Activated naive CD8-positive, alpha-beta T cell treated with anti-CD3 and anti-CD28 coated beads for 36 hours (primary cell): ENCODE results near the gene RASAL2. TPM values are rescaled to one million over a fixed set of nuclear protein-coding genes. Genes with fewer than 3 reads are reported as not detected.

ENCODE experiments used
- DNase-seq: peaks from one replicate; pipeline ENCODE4 v3.0.0; 2021
- H3K27ac Mint-ChIP-seq: one replicate; pipeline ENCODE4 v1.8.0; 2022; ENCODE audit warnings: mild to moderate bottlenecking, moderate library complexity, mixed read lengths
- H3K27me3 Mint-ChIP-seq: one replicate; pipeline ENCODE4 v1.8.0; 2022; ENCODE audit warnings: mild to moderate bottlenecking, mixed read lengths
- H3K36me3 Mint-ChIP-seq: one replicate; pipeline ENCODE4 v1.8.0; 2021; ENCODE audit warnings: mild to moderate bottlenecking, mixed read lengths
- H3K4me1 Mint-ChIP-seq: one replicate; pipeline ENCODE4 v1.8.0; 2021; ENCODE audit warnings: mixed read lengths
- H3K4me3 Mint-ChIP-seq: one replicate; pipeline ENCODE4 v1.8.0; 2022; ENCODE audit warnings: mild to moderate bottlenecking, moderate library complexity, mixed read lengths
- H3K9me3 Mint-ChIP-seq: one replicate; pipeline ENCODE4 v1.8.0; 2022; ENCODE audit warnings: mixed read lengths
- total RNA-seq, 2 experiments: library from RNA; stranded (reverse); gene quantifications; one replicate each; pipeline ENCODE4 v1.2.3, GENCODE V29; 2021

RASAL2 gene
- total RNA-seq, 2 experiments from 2014 or later: not detected

DNA sequence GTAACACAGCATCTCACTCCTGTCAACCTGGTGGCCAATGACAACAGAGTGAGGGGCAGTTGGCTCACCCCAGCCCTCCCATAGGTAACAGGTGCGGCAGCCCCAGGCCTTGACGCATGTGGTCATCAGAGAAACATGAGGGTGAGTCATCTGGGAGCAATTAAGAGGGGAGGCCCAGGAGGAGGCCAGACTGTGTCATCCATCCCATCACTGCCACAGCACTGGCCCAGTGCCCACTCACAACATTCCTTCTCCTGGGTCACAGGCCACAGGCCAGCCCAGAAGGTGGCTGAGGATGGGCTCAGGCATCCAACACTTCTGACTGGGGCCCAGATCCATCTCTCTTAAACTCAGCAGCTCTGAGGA lies 436.1 kb downstream of the RASAL2 start:
- Mint-ChIP-seq H3K36me3 (no peaks in the 10 kb centered on the region), H3K4me3 (no peak overlapping the region), H3K27me3 (peaks cover 3% of the 10 kb centered on the region), H3K4me1 (no peaks in the 10 kb centered on the region), H3K9me3 (no peaks in the 10 kb centered on the region), H3K27ac (no peak overlapping the region)
- DNase-seq: no peak

- no peak overlapping the region for H3K4me3 Mint-ChIP-seq
- H3K4me1 Mint-ChIP-seq: no peaks in the 10 kb centered on the region
- peaks cover 3% of the 10 kb centered on the region for H3K27me3 Mint-ChIP-seq
- no peak for DNase-seq
- no peaks in the 10 kb centered on the region for H3K9me3 Mint-ChIP-seq
- no peaks in the 10 kb centered on the region for H3K36me3 Mint-ChIP-seq
- no peak overlapping the region for H3K27ac Mint-ChIP-seq
Observed at GRCh38 chr1:178530502-178530901, 436.6 kb downstream of the RASAL2 start.

GRCh38 chr1:178531887-178532286 lies 438.0 kb downstream of the RASAL2 start:
- H3K4me3 Mint-ChIP-seq: no peak overlapping the region
- no peak for DNase-seq
- no peaks in the 10 kb centered on the region for H3K9me3 Mint-ChIP-seq
- H3K4me1 Mint-ChIP-seq: no peaks in the 10 kb centered on the region
- H3K27ac Mint-ChIP-seq: no peak overlapping the region
- peaks cover 3% of the 10 kb centered on the region for H3K27me3 Mint-ChIP-seq
- H3K36me3 Mint-ChIP-seq: no peaks in the 10 kb centered on the region

DNA sequence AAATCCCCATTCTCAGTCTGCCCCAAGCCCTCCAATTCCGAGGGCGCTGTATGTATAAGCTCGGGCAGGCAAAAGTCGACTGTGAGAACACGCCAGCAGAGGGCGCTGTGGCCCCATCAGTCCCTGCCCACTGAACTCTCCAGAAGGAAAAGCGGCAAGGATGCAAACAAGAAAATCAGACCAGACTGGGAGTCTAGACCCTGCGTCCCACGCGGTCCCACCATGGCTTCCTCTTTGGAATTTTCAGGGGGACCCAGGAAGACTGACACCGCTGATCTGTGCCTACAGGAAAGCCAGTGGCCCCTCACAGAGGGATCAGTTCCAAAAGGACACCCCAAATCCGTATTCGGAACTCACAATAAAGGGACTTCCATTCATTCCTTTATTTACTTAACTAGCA lies 438.5 kb downstream of the RASAL2 start:
- Mint-ChIP-seq H3K36me3 (no peaks in the 10 kb centered on the region), H3K4me1 (no peaks in the 10 kb centered on the region), H3K27ac (no peak overlapping the region), H3K4me3 (no peak overlapping the region), H3K27me3 (peaks cover 3% of the 10 kb centered on the region), H3K9me3 (no peaks in the 10 kb centered on the region)
- peak; percentile 61 for DNase-seq

GRCh38 chr1:178533121-178533946 lies 439.4 kb downstream of the RASAL2 start:
- H3K9me3 Mint-ChIP-seq: no peaks in the 10 kb centered on the region
- no peak overlapping the region for H3K4me3 Mint-ChIP-seq
- H3K27me3 Mint-ChIP-seq: peaks cover 3% of the 10 kb centered on the region
- H3K36me3 Mint-ChIP-seq: no peaks in the 10 kb centered on the region
- H3K4me1 Mint-ChIP-seq: no peaks in the 10 kb centered on the region
- no peak overlapping the region for H3K27ac Mint-ChIP-seq
- no peak for DNase-seq

Other genes with a start within 250 kb of the RASAL2 start
- not detected for gene SEC16B, start 124.0 kb upstream of the RASAL2 start, total RNA-seq